Measurements from ENCODE around the gene RAD51B. TPM values are rescaled to one million over a fixed set of nuclear protein-coding genes. Genes with fewer than 3 reads are reported as not detected.

The RAD51B gene
- total RNA-seq, 1 experiment from 2014 or later, result 20.0 TPM

DNA sequence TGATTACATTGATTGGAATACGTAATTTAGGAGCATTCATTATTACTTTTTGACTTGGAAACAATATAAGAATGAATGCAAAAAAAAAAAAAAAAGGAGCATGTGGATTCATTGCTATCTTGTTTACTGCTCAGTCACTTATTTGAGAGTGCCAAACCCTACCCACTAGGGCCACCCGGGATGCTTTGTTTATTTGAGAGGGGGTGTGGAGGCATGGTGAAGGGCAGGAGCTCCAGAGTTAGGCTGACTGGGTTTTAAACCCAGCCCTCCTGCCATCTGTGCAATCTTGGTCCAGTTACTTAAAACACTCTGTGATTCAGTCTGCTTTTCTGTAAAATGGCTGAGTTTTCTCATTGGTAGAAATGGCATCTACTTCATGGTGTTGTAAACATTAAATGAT is 195.2 kb downstream of the RAD51B start:
- ChIA-PET RAD21 (ENCODE audit: low non-redundant PET in 1 of 2, low total read pairs in 2 of 2, uncharacterized antibody in 2 of 2, unreplicated experiment in 2 of 2) (no interaction called here), CTCF (no interaction called here), POLR2A (no interaction called here)
- Histone ChIP-seq H3K27me3 (ENCODE audit: insufficient read depth, low read length) (no peaks in the 10 kb centered on the region), H3K9ac (ENCODE audit: low read length) (no peak overlapping the region), H3K4me2 (ENCODE audit: low read length) (no peak overlapping the region), H3K4me1 (ENCODE audit: control insufficient read depth in 1 of 2, insufficient read depth in 2 of 2, low read length in 2 of 2) (peaks cover 0 to 36% of the 10 kb centered on the region in 2 experiments; a peak in 2 of 4 replicates), H3K27ac (ENCODE audit: low read depth, low read length) (no peak overlapping the region), H3K36me3 (ENCODE audit: control insufficient read depth in 1 of 2, insufficient read depth in 2 of 2, low read length in 2 of 2) (no peaks in the 10 kb centered on the region), H3K9me2 (ENCODE audit: insufficient read depth) (no peaks in the 10 kb centered on the region), H3K4me3 (replicated peaks in 1 of 2; ENCODE audit: low read depth in 1 of 2, low read length in 2 of 2) (no peak overlapping the region), H3K79me2 (ENCODE audit: insufficient read depth, low read length) (no peaks in the 10 kb centered on the region), H4K20me1 (ENCODE audit: insufficient read depth) (no peaks in the 10 kb centered on the region), H3K9me3 (ENCODE audit: control insufficient read depth in 1 of 2, insufficient read depth in 1 of 2, low read depth in 1 of 2, low read length in 2 of 2) (no peaks in the 10 kb centered on the region), H2AFZ (ENCODE audit: low read depth, low read length, poor library complexity, severe bottlenecking) (no peak overlapping the region)
- ATAC-seq (no peak), DNase-seq (ENCODE audit: low read depth, low spot score) (no peak)
- TF ChIP-seq, protein P1, sequence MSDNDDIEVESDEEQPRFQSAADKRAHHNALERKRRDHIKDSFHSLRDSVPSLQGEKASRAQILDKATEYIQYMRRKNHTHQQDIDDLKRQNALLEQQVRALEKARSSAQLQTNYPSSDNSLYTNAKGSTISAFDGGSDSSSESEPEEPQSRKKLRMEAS (IDR thresholded peaks at IDR 0.05), result no peak
- TF ChIP-seq JUND (IDR thresholded peaks at IDR 0.05), result no peak
- no peak for TF ChIP-seq ELF1 (IDR thresholded peaks at IDR 0.05; ENCODE audit: borderline replicate concordance, low read depth)
- intact Hi-C loops (cut with micrococcal nuclease), result no loop called here
- BruUV-seq (replicated peaks), result no TSS peak

DNA sequence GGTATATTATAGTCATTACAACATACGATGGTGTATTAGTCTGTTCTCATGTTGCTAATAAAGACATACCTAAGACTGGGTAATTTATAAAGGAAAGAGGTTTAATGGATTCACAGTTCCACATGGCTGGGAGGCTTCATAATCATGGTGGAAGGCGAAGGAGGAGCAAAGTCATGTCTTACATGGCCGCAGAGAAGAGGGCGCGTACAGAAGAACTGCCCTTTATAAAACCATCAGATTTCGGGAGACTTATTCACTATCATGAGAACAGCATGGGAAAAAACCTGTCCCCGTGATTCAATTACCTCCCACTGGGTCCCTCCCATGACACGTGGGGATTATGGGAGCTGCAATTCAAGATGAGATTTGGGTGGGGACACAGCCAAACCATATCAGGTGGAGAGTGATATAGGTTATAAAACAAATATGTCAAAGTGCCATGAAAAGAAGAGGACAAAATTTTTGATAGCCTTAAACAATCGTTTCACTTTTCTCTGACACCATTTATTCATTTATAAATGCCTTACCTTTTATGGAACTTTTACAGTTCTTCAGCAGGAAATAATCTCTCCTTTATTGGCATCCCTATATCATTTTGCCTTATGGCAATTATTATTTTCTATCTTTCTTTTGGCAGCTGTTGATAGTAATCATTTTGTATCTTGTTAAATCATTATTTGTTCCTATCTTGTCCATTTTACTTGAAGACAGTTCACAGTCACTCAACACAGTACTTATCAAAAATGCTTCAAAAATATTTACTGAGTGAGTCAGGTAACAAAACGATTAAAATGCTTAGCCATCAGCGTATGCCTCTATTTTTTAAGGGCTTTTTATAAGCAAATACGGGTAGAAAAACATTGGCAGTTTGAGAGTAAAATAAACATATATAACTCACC is 196.0 kb downstream of the RAD51B start:
- peaks cover 0 to 36% of the 10 kb centered on the region in 2 experiments; a peak in 2 of 4 replicates for H3K4me1 ChIP-seq (ENCODE audit: control insufficient read depth in 1 of 2, insufficient read depth in 2 of 2, low read length in 2 of 2)
- no peaks in the 10 kb centered on the region for H3K9me3 ChIP-seq (ENCODE audit: control insufficient read depth in 1 of 2, insufficient read depth in 1 of 2, low read depth in 1 of 2, low read length in 2 of 2)
- ATAC-seq (no peak), DNase-seq (ENCODE audit: low read depth, low spot score) (no peak)
- H3K4me3 ChIP-seq (replicated peaks in 1 of 2; ENCODE audit: low read depth in 1 of 2, low read length in 2 of 2), result no peak overlapping the region
- ChIA-PET POLR2A (no interaction called here), CTCF (no interaction called here), RAD21 (ENCODE audit: low non-redundant PET in 1 of 2, low total read pairs in 2 of 2, uncharacterized antibody in 2 of 2, unreplicated experiment in 2 of 2) (no interaction called here)
- BruUV-seq (replicated peaks), result no TSS peak
- no peak overlapping the region for H3K9ac ChIP-seq (ENCODE audit: low read length)
- H3K9me2 ChIP-seq (ENCODE audit: insufficient read depth), result no peaks in the 10 kb centered on the region
- H3K4me2 ChIP-seq (ENCODE audit: low read length), result no peak overlapping the region
- H2AFZ ChIP-seq (ENCODE audit: low read depth, low read length, poor library complexity, severe bottlenecking), result no peak overlapping the region
- no peak overlapping the region; the same call in 1 of the 2 replicates for H3K27ac ChIP-seq (ENCODE audit: low read depth, low read length)
- H3K79me2 ChIP-seq (ENCODE audit: insufficient read depth, low read length), result no peaks in the 10 kb centered on the region
- no peaks in the 10 kb centered on the region for H3K27me3 ChIP-seq (ENCODE audit: insufficient read depth, low read length)
- H4K20me1 ChIP-seq (ENCODE audit: insufficient read depth), result no peaks in the 10 kb centered on the region
- intact Hi-C loops (cut with micrococcal nuclease), result no loop called here
- H3K36me3 ChIP-seq (ENCODE audit: control insufficient read depth in 1 of 2, insufficient read depth in 2 of 2, low read length in 2 of 2), result no peaks in the 10 kb centered on the region
- TF ChIP-seq ZNF274 (IDR thresholded peaks at IDR 0.05; ENCODE audit: low read depth, low read length), result no peak
- no peak for TF ChIP-seq POLR2A (IDR thresholded peaks at IDR 0.05; ENCODE audit: borderline replicate concordance, extremely low read depth, insufficient read depth, insufficient read length)
- no peak for TF ChIP-seq JUND (IDR thresholded peaks at IDR 0.05)
- no peak for TF ChIP-seq POLR2AphosphoS5 (IDR thresholded peaks at IDR 0.05; ENCODE audit: low read depth, low read length)
- TF ChIP-seq TCF7L2 (IDR thresholded peaks at IDR 0.05; ENCODE audit: borderline replicate concordance, extremely low read depth, insufficient read depth, insufficient read length), result no peak
- TF ChIP-seq SRF (IDR thresholded peaks at IDR 0.05; ENCODE audit: low read depth), result no peak
- no peak for TF ChIP-seq SP1 (IDR thresholded peaks at IDR 0.05; ENCODE audit: low read depth)
- no peak for TF ChIP-seq EZH2 (IDR thresholded peaks at IDR 0.05)
- TF ChIP-seq, protein P2, sequence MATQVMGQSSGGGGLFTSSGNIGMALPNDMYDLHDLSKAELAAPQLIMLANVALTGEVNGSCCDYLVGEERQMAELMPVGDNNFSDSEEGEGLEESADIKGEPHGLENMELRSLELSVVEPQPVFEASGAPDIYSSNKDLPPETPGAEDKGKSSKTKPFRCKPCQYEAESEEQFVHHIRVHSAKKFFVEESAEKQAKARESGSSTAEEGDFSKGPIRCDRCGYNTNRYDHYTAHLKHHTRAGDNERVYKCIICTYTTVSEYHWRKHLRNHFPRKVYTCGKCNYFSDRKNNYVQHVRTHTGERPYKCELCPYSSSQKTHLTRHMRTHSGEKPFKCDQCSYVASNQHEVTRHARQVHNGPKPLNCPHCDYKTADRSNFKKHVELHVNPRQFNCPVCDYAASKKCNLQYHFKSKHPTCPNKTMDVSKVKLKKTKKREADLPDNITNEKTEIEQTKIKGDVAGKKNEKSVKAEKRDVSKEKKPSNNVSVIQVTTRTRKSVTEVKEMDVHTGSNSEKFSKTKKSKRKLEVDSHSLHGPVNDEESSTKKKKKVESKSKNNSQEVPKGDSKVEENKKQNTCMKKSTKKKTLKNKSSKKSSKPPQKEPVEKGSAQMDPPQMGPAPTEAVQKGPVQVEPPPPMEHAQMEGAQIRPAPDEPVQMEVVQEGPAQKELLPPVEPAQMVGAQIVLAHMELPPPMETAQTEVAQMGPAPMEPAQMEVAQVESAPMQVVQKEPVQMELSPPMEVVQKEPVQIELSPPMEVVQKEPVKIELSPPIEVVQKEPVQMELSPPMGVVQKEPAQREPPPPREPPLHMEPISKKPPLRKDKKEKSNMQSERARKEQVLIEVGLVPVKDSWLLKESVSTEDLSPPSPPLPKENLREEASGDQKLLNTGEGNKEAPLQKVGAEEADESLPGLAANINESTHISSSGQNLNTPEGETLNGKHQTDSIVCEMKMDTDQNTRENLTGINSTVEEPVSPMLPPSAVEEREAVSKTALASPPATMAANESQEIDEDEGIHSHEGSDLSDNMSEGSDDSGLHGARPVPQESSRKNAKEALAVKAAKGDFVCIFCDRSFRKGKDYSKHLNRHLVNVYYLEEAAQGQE (IDR thresholded peaks at IDR 0.05; ENCODE audit: low read depth), result no peak
- TF ChIP-seq EZH2phosphoT487 (IDR thresholded peaks at IDR 0.05; ENCODE audit: borderline replicate concordance), result no peak
- TF ChIP-seq, protein P3, sequence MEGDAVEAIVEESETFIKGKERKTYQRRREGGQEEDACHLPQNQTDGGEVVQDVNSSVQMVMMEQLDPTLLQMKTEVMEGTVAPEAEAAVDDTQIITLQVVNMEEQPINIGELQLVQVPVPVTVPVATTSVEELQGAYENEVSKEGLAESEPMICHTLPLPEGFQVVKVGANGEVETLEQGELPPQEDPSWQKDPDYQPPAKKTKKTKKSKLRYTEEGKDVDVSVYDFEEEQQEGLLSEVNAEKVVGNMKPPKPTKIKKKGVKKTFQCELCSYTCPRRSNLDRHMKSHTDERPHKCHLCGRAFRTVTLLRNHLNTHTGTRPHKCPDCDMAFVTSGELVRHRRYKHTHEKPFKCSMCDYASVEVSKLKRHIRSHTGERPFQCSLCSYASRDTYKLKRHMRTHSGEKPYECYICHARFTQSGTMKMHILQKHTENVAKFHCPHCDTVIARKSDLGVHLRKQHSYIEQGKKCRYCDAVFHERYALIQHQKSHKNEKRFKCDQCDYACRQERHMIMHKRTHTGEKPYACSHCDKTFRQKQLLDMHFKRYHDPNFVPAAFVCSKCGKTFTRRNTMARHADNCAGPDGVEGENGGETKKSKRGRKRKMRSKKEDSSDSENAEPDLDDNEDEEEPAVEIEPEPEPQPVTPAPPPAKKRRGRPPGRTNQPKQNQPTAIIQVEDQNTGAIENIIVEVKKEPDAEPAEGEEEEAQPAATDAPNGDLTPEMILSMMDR (IDR thresholded peaks at IDR 0.05 in 2 of 3, conservative IDR thresholded peaks at IDR 0.05 in 1 of 3; ENCODE audit: borderline replicate concordance in 1 of 3, insufficient read depth in 1 of 3, low read depth in 2 of 3, low read length in 2 of 3), result no peak

All from HCT116 (cell line).